Ishikawa (cell line): ENCODE measurements around the gene MSRB3.
A peak's percentile ranks its signal among the peaks of the same experiment; 100 is the strongest.

ENCODE experiments used
- CEBPB ChIP-seq: IDR thresholded peaks from 2 replicates; pipeline ENCODE4 v1.6.1; 2012
- CREB1 ChIP-seq: IDR thresholded peaks from 2 replicates; pipeline ENCODE4 v1.6.1; 2012; ENCODE audit warnings: low read depth
- EGR1 ChIP-seq: IDR thresholded peaks from 2 replicates; pipeline ENCODE4 v1.6.1; 2012
- EP300 ChIP-seq: IDR thresholded peaks from 2 replicates; pipeline ENCODE4 v1.6.1; 2012; ENCODE audit warnings: borderline replicate concordance
- FOXM1 ChIP-seq: IDR thresholded peaks from 2 replicates; pipeline ENCODE4 v1.6.1; 2012; ENCODE audit warnings: low read depth, borderline replicate concordance
- MAX ChIP-seq: IDR thresholded peaks from 2 replicates; pipeline ENCODE4 v1.6.1; 2012
- NFIC ChIP-seq: IDR thresholded peaks from 2 replicates; pipeline ENCODE4 v1.6.1; 2012
- RAD21 ChIP-seq: IDR thresholded peaks from 2 replicates; pipeline ENCODE4 v1.6.1; 2012; ENCODE audit warnings: low read depth
- REST ChIP-seq: IDR thresholded peaks from 2 replicates; pipeline ENCODE4 v1.6.1; 2012; ENCODE audit warnings: low read depth, mild to moderate bottlenecking
- TAF1 ChIP-seq: IDR thresholded peaks from 2 replicates; pipeline ENCODE4 v1.6.1; 2012; ENCODE audit warnings: low read depth, mild to moderate bottlenecking
- TCF12 ChIP-seq: IDR thresholded peaks from 2 replicates; pipeline ENCODE4 v1.6.1; 2012; ENCODE audit warnings: low read depth
- TEAD4 ChIP-seq: IDR thresholded peaks from 2 replicates; pipeline ENCODE4 v1.6.1; 2012
- USF1 ChIP-seq: IDR thresholded peaks from 2 replicates; pipeline ENCODE4 v1.6.1; 2012
- YY1 ChIP-seq: IDR thresholded peaks from 2 replicates; pipeline ENCODE4 v1.6.1; 2012; ENCODE audit warnings: low read depth
- ZBTB7A ChIP-seq: IDR thresholded peaks from 2 replicates; pipeline ENCODE4 v1.6.1; 2012; ENCODE audit warnings: low read depth

The MSRB3 gene

GRCh38 chr12:65296508-65297265 lies 18.2 kb downstream of the MSRB3 start:
- TF ChIP-seq TEAD4 (no peak), YY1 (no peak), RAD21 (no peak), EP300 (no peak), TCF12 (no peak), CEBPB (no peak), EGR1 (no peak), REST (no peak), CREB1 (no peak), ZBTB7A (no peak), TAF1 (no peak), NFIC (no peak)

GRCh38 chr12:65300097-65300496 lies 21.6 kb downstream of the MSRB3 start:
- TF ChIP-seq CREB1 (no peak), NFIC (no peak), EP300 (no peak), MAX (no peak), RAD21 (no peak), ZBTB7A (no peak), REST (no peak), TAF1 (no peak), USF1 (no peak), TEAD4 (no peak), YY1 (no peak), CEBPB (no peak), EGR1 (no peak), FOXM1 (no peak)

GRCh38 chr12:65300679-65301349 lies 22.3 kb downstream of the MSRB3 start:
- TF ChIP-seq USF1 (peak; percentile 71; the same call in 1 of the 2 replicates), MAX (peak; percentile 78), TEAD4 (peak; percentile 51), RAD21 (peak; percentile 38), TCF12 (no peak), REST (no peak)

- TF ChIP-seq YY1: no peak
- no peak for TF ChIP-seq EP300
- TF ChIP-seq CREB1: no peak
- no peak for TF ChIP-seq NFIC
- TF ChIP-seq TCF12: no peak
- TF ChIP-seq FOXM1: no peak
- no peak for TF ChIP-seq ZBTB7A
- TF ChIP-seq TAF1: no peak
- TF ChIP-seq REST: no peak
- no peak for TF ChIP-seq TEAD4
Observed at GRCh38 chr12:65302891-65303290, 24.4 kb downstream of the MSRB3 start.
